Cardiac muscle cell (in vitro differentiated cells and primary cell): ENCODE results near the gene DHRSX. TPM values are rescaled to one million over a fixed set of nuclear protein-coding genes. Genes with fewer than 3 reads are reported as not detected.
"Not testable (repeated sequence)": the region's sequence is repeated elsewhere in the genome, so short reads cannot be mapped to it uniquely, and the experiment has no call there.

Source experiments
- DNase-seq, 2 donors: peaks; one replicate each; pipeline versions ENCODE4 v3.0.0 to v3.0.0-alpha.2; 2010 to 2017; ENCODE audit warnings: low read depth in 1 of 2, low spot score in 1 of 2
- H3K27ac ChIP-seq: fragments of 200-600 bp; sonication (generic); 2 replicates; pipeline ENCODE4 v1.5.1; 2016
- H3K27me3 ChIP-seq: fragments of 200-600 bp; sonication (generic); 2 replicates; pipeline ENCODE4 v1.6.0; 2016; ENCODE audit warnings: control low read depth
- H3K36me3 ChIP-seq: fragments of 200-600 bp; sonication (generic); 2 replicates; pipeline ENCODE4 v1.5.1; 2016; ENCODE audit warnings: control low read depth
- H3K4me1 ChIP-seq: fragments of 200-600 bp; sonication (generic); 2 replicates; pipeline ENCODE4 v1.8.1; 2017; ENCODE audit warnings: low read depth, mild to moderate bottlenecking, mixed run types
- H3K4me3 ChIP-seq: fragments of 200-600 bp; sonication (generic); 2 replicates; pipeline ENCODE4 v1.5.1; 2016; ENCODE audit warnings: mild to moderate bottlenecking
- H3K9me3 ChIP-seq: fragments of 200-600 bp; sonication (generic); 2 replicates; pipeline ENCODE4 v1.5.1; 2017; ENCODE audit warnings: low read depth, mild to moderate bottlenecking, control low read depth
- CTCF ChIP-seq: IDR thresholded peaks from 2 replicates; pipeline ENCODE4 v1.5.1; 2012; ENCODE audit warnings: low read depth, mild to moderate bottlenecking, low read length
- polyA plus RNA-seq: library from polyadenylated mRNA; unstranded; fragments of >200 nt; fragmentation: Nextera tagmentation; extraction: Ambion mirVana; gene quantifications from 2 replicates; pipeline ENCODE4 v1.2.1, GENCODE V29; 2016
- total RNA-seq: library from RNA; depleted of rRNA; stranded (reverse); fragments of >200 nt; gene quantifications from 2 replicates; pipeline ENCODE4 v1.2.3, GENCODE V29; 2016

DHRSX gene
- total and polyA plus RNA-seq, 2 experiments from 2014 or later: 20.4 to 33.4 TPM

- no peak for TF ChIP-seq CTCF
- no peak for DNase-seq
- no peaks in the 10 kb centered on the region for H3K4me1 ChIP-seq
- no peaks in the 10 kb centered on the region for H3K36me3 ChIP-seq
- H3K27ac ChIP-seq: no peak overlapping the region
- no peak overlapping the region for H3K4me3 ChIP-seq
- H3K9me3 ChIP-seq: no peaks in the 10 kb centered on the region
- H3K27me3 ChIP-seq: no peaks in the 10 kb centered on the region
These were observed 29.1 kb downstream of the DHRSX start for GRCh38 chrX:2471641-2472040.

DNA sequence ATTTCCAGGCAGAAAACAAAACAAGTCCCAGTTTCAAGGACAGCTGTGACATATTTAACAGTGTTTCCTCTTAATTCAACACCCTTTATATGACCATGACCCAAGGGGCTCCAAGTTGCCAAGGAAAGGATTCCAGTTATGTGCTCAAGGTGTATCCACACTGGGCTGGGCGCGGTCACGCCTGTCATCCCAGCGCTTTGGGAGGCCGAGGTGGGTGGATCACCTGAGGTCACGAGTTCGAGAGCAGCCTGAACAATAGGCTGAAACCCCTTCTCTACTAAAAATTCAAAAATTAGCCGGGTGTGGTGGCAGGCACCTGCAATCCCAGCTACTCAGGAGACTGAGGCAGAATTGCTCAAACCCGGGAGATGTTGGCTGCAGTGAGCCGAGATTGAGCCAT, 29.6 kb downstream of the DHRSX start:
- not testable (repeated sequence) for H3K27me3 ChIP-seq, H3K27ac ChIP-seq, DNase-seq, H3K36me3 ChIP-seq, H3K9me3 ChIP-seq, H3K4me3 ChIP-seq, H3K4me1 ChIP-seq

DNA sequence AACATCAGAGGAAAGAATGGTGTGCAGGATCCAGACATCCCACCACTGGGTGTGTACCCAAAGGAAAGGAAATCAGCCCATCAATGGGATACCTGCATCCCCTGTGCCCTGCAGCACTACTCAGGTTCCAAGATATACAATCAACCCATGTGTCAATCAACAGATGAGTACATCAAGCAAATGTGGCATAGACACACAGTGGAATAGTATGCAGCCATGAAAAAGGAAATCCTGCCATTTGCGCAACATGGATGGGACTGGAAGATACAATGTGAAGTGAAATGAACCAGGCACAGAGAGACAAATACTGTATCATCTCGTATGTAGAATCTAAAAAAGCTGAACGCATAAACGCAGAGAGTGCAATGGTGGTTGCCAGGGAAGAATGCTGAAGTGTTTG, 30.9 kb downstream of the DHRSX start:
- H3K36me3 ChIP-seq, H3K4me3 ChIP-seq, H3K27me3 ChIP-seq, DNase-seq, H3K9me3 ChIP-seq, H3K27ac ChIP-seq, H3K4me1 ChIP-seq: not testable (repeated sequence)

DNA sequence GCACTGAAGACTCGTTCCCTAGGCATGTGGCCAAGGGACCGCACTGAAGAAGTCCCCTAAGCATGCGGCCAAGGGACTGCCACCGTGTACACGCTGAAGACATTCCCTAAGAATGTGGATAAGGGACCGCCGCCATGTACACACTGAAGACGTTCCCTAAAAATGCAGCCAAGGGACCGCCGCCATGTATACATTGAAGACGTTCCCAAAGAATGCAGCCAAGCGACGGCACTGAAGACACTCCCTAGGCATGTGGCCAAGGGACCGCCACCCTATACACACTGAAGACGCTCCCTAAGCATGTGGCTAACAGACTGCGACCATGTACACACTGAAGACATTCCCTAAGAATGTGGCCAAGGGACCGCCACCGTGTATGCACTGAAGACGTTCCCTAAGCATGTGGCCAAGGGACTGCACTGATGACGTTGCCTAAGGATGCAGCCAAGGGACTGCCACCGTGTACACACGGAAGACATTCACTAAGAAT, 31.5 kb downstream of the DHRSX start:
- H3K27ac ChIP-seq: no peak overlapping the region
- no peaks in the 10 kb centered on the region for H3K4me1 ChIP-seq
- no peaks in the 10 kb centered on the region for H3K36me3 ChIP-seq
- no peaks in the 10 kb centered on the region for H3K27me3 ChIP-seq
- H3K4me3 ChIP-seq: no peak overlapping the region
- TF ChIP-seq CTCF: no peak
- no peak for DNase-seq
- no peaks in the 10 kb centered on the region for H3K9me3 ChIP-seq

DNA sequence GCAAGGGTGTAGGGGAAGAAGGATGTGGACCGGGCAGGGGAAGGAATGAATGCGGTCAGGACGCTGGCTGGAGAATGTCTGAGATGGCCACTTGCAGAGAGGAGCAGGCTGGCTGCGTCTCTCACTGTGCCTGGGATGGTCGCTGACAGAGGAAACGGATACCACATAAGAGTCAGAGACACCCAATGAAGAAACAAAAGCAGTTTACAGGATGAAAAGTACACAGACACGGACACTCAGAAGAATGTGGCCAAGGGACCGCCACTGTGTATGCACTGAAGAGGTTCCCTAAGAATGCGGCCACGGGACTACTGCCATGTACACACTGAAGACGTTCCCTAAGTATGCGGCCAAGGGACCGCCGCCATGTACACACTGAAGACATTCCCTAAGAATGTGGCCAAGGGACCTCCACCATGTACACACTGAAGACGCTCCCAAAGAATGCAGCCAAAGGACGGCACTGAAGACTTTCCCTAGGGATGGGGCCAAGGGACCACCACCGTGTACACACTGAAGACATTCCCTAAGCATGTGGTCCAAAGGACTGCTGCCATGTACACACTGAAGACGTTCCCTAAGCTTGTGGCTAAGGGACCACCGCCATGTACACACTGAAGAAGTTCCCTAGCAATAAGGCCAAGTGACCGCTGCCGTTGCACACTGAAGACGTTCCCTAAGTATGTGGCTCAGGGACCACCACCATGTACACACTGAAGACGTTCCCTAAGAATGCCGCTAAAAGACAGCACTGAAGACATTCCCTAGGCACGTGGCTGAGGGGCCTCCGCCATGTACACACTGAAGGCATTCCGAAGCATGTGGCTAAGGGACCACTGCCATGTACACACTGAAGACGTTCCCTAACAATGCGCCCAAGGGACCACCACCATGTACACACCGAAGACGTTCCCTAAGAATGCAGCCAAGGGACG, 32.2 kb downstream of the DHRSX start:
- Histone ChIP-seq H3K27me3 (no peaks in the 10 kb centered on the region), H3K9me3 (no peaks in the 10 kb centered on the region), H3K4me3 (no peak overlapping the region), H3K4me1 (no peaks in the 10 kb centered on the region), H3K36me3 (no peaks in the 10 kb centered on the region), H3K27ac (no peak overlapping the region)
- TF ChIP-seq CTCF: no peak
- no peak for DNase-seq

DNA sequence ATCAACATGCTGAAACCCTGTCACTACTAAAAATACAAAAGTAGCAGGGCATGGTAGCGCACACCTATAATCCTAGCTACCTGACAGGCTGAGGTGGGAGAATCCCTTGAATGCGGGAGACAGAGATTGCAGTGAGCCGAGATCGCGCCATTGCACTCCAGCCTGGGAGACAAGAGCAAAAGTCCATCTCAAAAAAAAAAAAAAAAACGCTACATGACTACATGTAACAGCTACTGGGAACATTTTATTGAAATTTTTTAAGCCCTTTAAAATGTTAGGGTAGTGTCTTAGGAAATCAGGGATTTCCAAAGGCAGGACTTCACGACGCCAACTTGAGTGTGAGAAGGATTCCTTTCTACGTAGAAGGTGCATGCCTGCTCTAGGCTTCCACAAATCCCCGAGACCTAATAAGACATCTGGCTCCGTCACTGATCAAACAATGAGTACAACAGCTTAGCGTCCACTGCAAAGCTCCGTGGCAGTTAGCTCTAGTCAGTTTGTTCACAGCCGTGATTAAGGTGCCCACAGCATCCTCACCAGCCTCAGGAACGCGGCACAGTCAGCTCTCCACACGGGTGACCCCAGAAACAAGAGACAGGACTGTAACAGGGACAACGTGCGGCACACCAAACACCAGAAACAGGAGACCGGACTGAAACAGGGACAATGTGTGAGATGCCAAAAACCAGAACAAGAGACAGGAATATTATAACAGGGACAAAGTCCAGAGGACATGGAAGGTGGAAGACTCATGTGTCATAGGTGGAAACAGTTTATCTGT, 33.7 kb downstream of the DHRSX start:
- no peak overlapping the region for H3K27ac ChIP-seq
- no peaks in the 10 kb centered on the region for H3K27me3 ChIP-seq
- H3K4me3 ChIP-seq: no peak overlapping the region
- TF ChIP-seq CTCF: no peak
- DNase-seq: no peak
- H3K4me1 ChIP-seq: no peaks in the 10 kb centered on the region
- no peaks in the 10 kb centered on the region for H3K36me3 ChIP-seq
- no peaks in the 10 kb centered on the region for H3K9me3 ChIP-seq
